Endothelial cell of umbilical vein (primary cell): ENCODE data around the gene LAMA4. TPM values are rescaled to one million over a fixed set of nuclear protein-coding genes. Genes with fewer than 3 reads are reported as not detected.

ENCODE experiments used
- BruUV-seq: library from RNA; stranded (reverse); fragments of 400-500 nt; replicated peaks from 2 replicates; lab custom pipeline; 2021; lab: Mats Ljungman, UMichigan
- CTCF ChIA-PET: fragments of 300-600, 350-600 bp; sonication (Branson Sonifier 250); formaldehyde crosslinking; loops from one replicate; lab custom pipeline; 2021; ENCODE audit warnings: antibody characterized with exemption, inconsistent platforms; lab: Charles Lee
- POLR2A ChIA-PET: fragments of 300-600, 350-600 bp; sonication (Branson Sonifier 250); formaldehyde crosslinking; loops from one replicate; lab custom pipeline; 2021; ENCODE audit warnings: antibody characterized with exemption, inconsistent platforms; lab: Charles Lee
- DNase-seq: peaks from one replicate; pipeline ENCODE4 v3.0.0-alpha.2; 2011; ENCODE audit warnings: low read depth, low spot score
- FAIRE-seq: peaks from 2 replicates; lab custom pipeline; 2011; peaks lifted over from hg19 to GRCh38; lab: Jason Lieb, UNC
- H2AFZ ChIP-seq: 2 replicates; pipeline ENCODE4 v1.6.0; 2012; ENCODE audit warnings: low read depth, low read length, control low read depth, inconsistent platforms
- H3K27ac ChIP-seq: 2 replicates; pipeline ENCODE4 v1.5.1; 2011; ENCODE audit warnings: low read depth, mild to moderate bottlenecking, control low read depth, low read length, moderate library complexity; ENCODE audit not compliant: insufficient read depth
- H3K27me3 ChIP-seq, 2 experiments: 2 replicates each; pipeline versions ENCODE4 v1.6.0 to v1.6.1; 2011; ENCODE audit warnings: low read length in 2 of 2, mixed read lengths in 1 of 2; ENCODE audit not compliant: control insufficient read depth in 2 of 2, insufficient read depth in 2 of 2
- H3K36me3 ChIP-seq, 2 experiments: 2 replicates in 1 of 2; 3 replicates in 1 of 2; pipeline ENCODE4 v1.5.1; 2011; ENCODE audit warnings: low read length in 2 of 2, mild to moderate bottlenecking in 1 of 2, moderate library complexity in 1 of 2; ENCODE audit not compliant: control insufficient read depth in 2 of 2, insufficient read depth in 2 of 2; ENCODE audit errors: extremely low read depth in 1 of 2
- H3K4me1 ChIP-seq: 3 replicates; pipeline ENCODE4 v1.5.1; 2011; ENCODE audit warnings: mild to moderate bottlenecking, low read length; ENCODE audit not compliant: control insufficient read depth, insufficient read depth; ENCODE audit errors: extremely low read depth
- H3K4me2 ChIP-seq: 2 replicates; pipeline ENCODE4 v1.6.1; 2011; ENCODE audit warnings: low read length, control low read depth, mixed read lengths; ENCODE audit not compliant: insufficient read depth
- H3K4me3 ChIP-seq, 3 experiments: fragments of 200-600 bp in 1 of 3; sonication (generic), shearing (Covaris generic) in 1 of 3; replicated peaks in 1 of 3; 2 replicates each; pipeline ENCODE4 v1.5.1; 2011 to 2016; ENCODE audit warnings: control low read depth in 3 of 3, low read length in 3 of 3, mild to moderate bottlenecking in 2 of 3, inconsistent platforms in 1 of 3, low read depth in 1 of 3, moderate library complexity in 1 of 3; ENCODE audit not compliant: insufficient read depth in 1 of 3
- H3K79me2 ChIP-seq: 2 replicates; pipeline ENCODE4 v1.6.0; 2012; ENCODE audit warnings: low read length, inconsistent platforms; ENCODE audit not compliant: control insufficient read depth, insufficient read depth
- H3K9ac ChIP-seq: replicated peaks from 2 replicates; pipeline ENCODE3; 2011; ENCODE audit warnings: low read length, control low read depth; ENCODE audit not compliant: insufficient read depth; ENCODE audit errors: extremely low read depth
- H3K9me1 ChIP-seq: replicated peaks from 3 replicates; pipeline ENCODE4 v1.6.0; 2011; ENCODE audit warnings: mild to moderate bottlenecking, low read length; ENCODE audit not compliant: control insufficient read depth, insufficient read depth; ENCODE audit errors: extremely low read depth
- H3K9me3 ChIP-seq: replicated peaks from 2 replicates; pipeline ENCODE4 v1.5.1; 2012; ENCODE audit warnings: low read length, inconsistent platforms; ENCODE audit not compliant: control insufficient read depth, insufficient read depth
- H4K20me1 ChIP-seq: replicated peaks from 2 replicates; pipeline ENCODE3; 2011; ENCODE audit warnings: mild to moderate bottlenecking, low read length; ENCODE audit not compliant: control insufficient read depth, insufficient read depth; ENCODE audit errors: extremely low read depth
- EZH2 ChIP-seq: IDR thresholded peaks from 2 replicates; pipeline ENCODE4 v1.6.1; 2012; ENCODE audit warnings: borderline replicate concordance, low read depth, mild to moderate bottlenecking, moderate library complexity, low read length, inconsistent platforms; ENCODE audit not compliant: severe bottlenecking
- FOS ChIP-seq: IDR thresholded peaks from 2 replicates; pipeline ENCODE4 v1.6.1; 2011; ENCODE audit warnings: mild to moderate bottlenecking, low read length, moderate library complexity, borderline replicate concordance; ENCODE audit not compliant: insufficient read depth
- GATA2 ChIP-seq: IDR thresholded peaks from 2 replicates; pipeline ENCODE4 v1.7.0; 2011; ENCODE audit warnings: low read depth, mild to moderate bottlenecking, moderate library complexity, mixed read lengths, low read length; ENCODE audit not compliant: insufficient read length, insufficient read depth
- JUN ChIP-seq: IDR thresholded peaks from 2 replicates; pipeline ENCODE4 v1.6.1; 2011; ENCODE audit warnings: borderline replicate concordance, low read depth; ENCODE audit not compliant: insufficient read length, insufficient read depth
- MYC ChIP-seq: IDR thresholded peaks from one replicate; pipeline ENCODE4 v1.6.1; 2011; ENCODE audit warnings: mild to moderate bottlenecking, low read depth, low read length
- POLR2A ChIP-seq: IDR thresholded peaks from 2 replicates; pipeline ENCODE4 v1.6.1; 2012; ENCODE audit warnings: low read depth, mild to moderate bottlenecking, control low read depth, low read length
- POLR2AphosphoS5 ChIP-seq: IDR thresholded peaks from 2 replicates; pipeline ENCODE4 v1.6.1; 2012; ENCODE audit warnings: low read depth, mild to moderate bottlenecking, control low read depth, low read length, moderate library complexity; ENCODE audit not compliant: insufficient read depth
- dilution Hi-C: fragments of 300-500 bp; cut with MboI; formaldehyde crosslinking; loops from one replicate; pipeline ENCODE4 v1.15.0; 2019; ENCODE audit warnings: low sequenced_read_pairs; ENCODE audit not compliant: extremely low pct_ligation_motif_present
- intact Hi-C: fragments of 100-400 bp; cut with micrococcal nuclease; formaldehyde crosslinking; loops from one replicate; pipeline ENCODE4 v1.10.0; 2022
- polyA plus RNA-seq, 4 experiments: library from polyadenylated mRNA; depleted of rRNA in 3 of 4; stranded (reverse) in 3 of 4; unstranded in 1 of 4; fragments of >200 nt; gene quantifications; 2 replicates each; pipeline versions ENCODE4 v1.2.1 to v1.2.3, GENCODE V29; 2011 to 2012; ENCODE audit warnings: missing spikeins in 1 of 4
- total RNA-seq: library from RNA; stranded (reverse); gene quantifications from 2 replicates; pipeline ENCODE4 v1.2.3, GENCODE V29; 2021
- TF ChIP-seq, protein P1 (sequence below), 2 donors: IDR thresholded peaks; 1 replicate in 1 of 2; 2 replicates in 1 of 2; pipeline ENCODE4 v1.5.1; 2011; ENCODE audit warnings: low read length in 2 of 2, mild to moderate bottlenecking in 2 of 2, moderate library complexity in 2 of 2, control low read depth in 1 of 2, inconsistent platforms in 1 of 2, low read depth in 1 of 2; ENCODE audit not compliant: insufficient read depth in 1 of 2; ENCODE audit errors: extremely low read depth in 1 of 2
- TF ChIP-seq, protein P2 (sequence below): IDR thresholded peaks from 2 replicates; pipeline ENCODE4 v1.6.1; 2011; ENCODE audit not compliant: insufficient read depth, insufficient read length

LAMA4 gene
- total and polyA plus RNA-seq, 2 donors (not counting 3 experiments of a cell fraction or from before 2014, with no cell fraction given), result 384 to 629 TPM

DNA sequence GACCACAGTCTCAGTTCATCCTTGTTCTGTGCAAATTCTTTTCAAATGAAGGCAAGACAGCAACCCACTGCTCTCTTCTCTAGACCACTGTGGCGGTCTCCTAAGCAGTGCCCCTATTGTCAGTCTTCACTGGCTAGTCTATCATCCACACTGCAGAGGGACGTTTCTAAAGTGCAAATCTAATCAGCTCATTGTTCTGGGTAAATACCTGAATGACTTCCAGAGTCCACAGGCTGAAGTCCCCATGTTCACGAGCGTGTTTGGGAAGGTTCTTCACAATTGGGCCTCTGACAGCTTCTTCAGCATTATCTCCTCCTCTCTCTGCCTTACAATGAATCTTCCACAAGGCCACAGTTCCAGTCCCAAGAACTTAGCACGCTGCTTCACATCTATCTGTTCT, 73.2 kb downstream of the LAMA4 start:
- Histone ChIP-seq H3K27ac (no peak overlapping the region), H3K9me1 (no peaks in the 10 kb centered on the region), H4K20me1 (no peaks in the 10 kb centered on the region), H3K9ac (no peak overlapping the region), H3K9me3 (no peaks in the 10 kb centered on the region), H2AFZ (no peak overlapping the region), H3K79me2 (no peaks in the 10 kb centered on the region), H3K36me3 (peaks cover 43 to 52% of the 10 kb centered on the region in 2 experiments), H3K4me3 (no peak overlapping the region), H3K4me2 (no peak overlapping the region), H3K27me3 (no peaks in the 10 kb centered on the region), H3K4me1 (peaks cover 11% of the 10 kb centered on the region)
- intact Hi-C loops, result loop anchor here (2.0 kb wide), 3 partner anchors 36 to 192 kb away; partner anchors contain the start of gene LAMA4
- POLR2A ChIA-PET, result no interaction called here
- FAIRE-seq (no peak), DNase-seq (no peak)
- no peak for TF ChIP-seq POLR2A
- no peak for TF ChIP-seq JUN
- TF ChIP-seq GATA2, result no peak
- no peak for TF ChIP-seq MYC
- TF ChIP-seq, protein P1, sequence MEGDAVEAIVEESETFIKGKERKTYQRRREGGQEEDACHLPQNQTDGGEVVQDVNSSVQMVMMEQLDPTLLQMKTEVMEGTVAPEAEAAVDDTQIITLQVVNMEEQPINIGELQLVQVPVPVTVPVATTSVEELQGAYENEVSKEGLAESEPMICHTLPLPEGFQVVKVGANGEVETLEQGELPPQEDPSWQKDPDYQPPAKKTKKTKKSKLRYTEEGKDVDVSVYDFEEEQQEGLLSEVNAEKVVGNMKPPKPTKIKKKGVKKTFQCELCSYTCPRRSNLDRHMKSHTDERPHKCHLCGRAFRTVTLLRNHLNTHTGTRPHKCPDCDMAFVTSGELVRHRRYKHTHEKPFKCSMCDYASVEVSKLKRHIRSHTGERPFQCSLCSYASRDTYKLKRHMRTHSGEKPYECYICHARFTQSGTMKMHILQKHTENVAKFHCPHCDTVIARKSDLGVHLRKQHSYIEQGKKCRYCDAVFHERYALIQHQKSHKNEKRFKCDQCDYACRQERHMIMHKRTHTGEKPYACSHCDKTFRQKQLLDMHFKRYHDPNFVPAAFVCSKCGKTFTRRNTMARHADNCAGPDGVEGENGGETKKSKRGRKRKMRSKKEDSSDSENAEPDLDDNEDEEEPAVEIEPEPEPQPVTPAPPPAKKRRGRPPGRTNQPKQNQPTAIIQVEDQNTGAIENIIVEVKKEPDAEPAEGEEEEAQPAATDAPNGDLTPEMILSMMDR (IDR thresholded peaks at IDR 0.05; ENCODE audit: extremely low read depth in 1 of 2, insufficient read depth in 1 of 2, low read depth in 1 of 2, low read length in 2 of 2), result no peak
- TF ChIP-seq POLR2AphosphoS5, result no peak
- no peak for TF ChIP-seq EZH2
- TF ChIP-seq FOS, result no peak
- TF ChIP-seq, protein P2, sequence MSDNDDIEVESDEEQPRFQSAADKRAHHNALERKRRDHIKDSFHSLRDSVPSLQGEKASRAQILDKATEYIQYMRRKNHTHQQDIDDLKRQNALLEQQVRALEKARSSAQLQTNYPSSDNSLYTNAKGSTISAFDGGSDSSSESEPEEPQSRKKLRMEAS, result no peak
- CTCF ChIA-PET, result interaction anchor here (1.3 to 3.0 kb wide), 15 partner anchors 8 to 130 kb away, joined by 4 to 89 read pairs (median 14); partner anchors contain the start of gene LAMA4
- dilution Hi-C loops, result no loop called here
- BruUV-seq, result no TSS peak
